Gastroesophageal sphincter (tissue), 4 donors: ENCODE data around the gene RAMP1. TPM values are rescaled to one million over a fixed set of nuclear protein-coding genes. Genes with fewer than 3 reads are reported as not detected.

Experiments used
- ATAC-seq: fragments of 150-250 bp; one replicate; pipeline ENCODE4 v1.9.1; 2016; ENCODE audit warnings: mild to moderate bottlenecking, moderate library complexity
- H3K27ac ChIP-seq, 4 donors: fragments of 200-600 bp; sonication (generic) in 3 of 4; 1 replicate in 3 of 4; 2 replicates in 1 of 4; pipeline ENCODE4 v1.5.1; 2016 to 2019
- H3K27me3 ChIP-seq: fragments of 200-600 bp; sonication (generic); one replicate; pipeline ENCODE4 v1.5.1; 2019
- H3K36me3 ChIP-seq, 2 donors: fragments of 200-600 bp; sonication (generic); one replicate each; pipeline ENCODE4 v1.5.1; 2019; ENCODE audit warnings: control low read depth in 1 of 2
- H3K4me1 ChIP-seq, 3 donors: fragments of 200-600 bp; sonication (generic); 1 replicate in 2 of 3; 2 replicates in 1 of 3; pipeline ENCODE4 v1.5.1; 2016 to 2019; ENCODE audit warnings: control low read depth in 2 of 3
- H3K4me3 ChIP-seq, 2 donors: fragments of 200-600 bp; sonication (generic); one replicate each; pipeline ENCODE4 v1.5.1; 2019; ENCODE audit warnings: mild to moderate bottlenecking in 1 of 2, moderate library complexity in 1 of 2
- H3K9me3 ChIP-seq, 3 donors: fragments of 200-600 bp; sonication (generic); one replicate each; pipeline ENCODE4 v1.5.1; 2017 to 2019; ENCODE audit warnings: control low read depth in 2 of 3
- EP300 ChIP-seq: sonication (generic); formaldehyde crosslinking; IDR thresholded peaks from one replicate; pipeline ENCODE4 v1.6.1; 2017; ENCODE audit warnings: antibody characterized with exemption, mild to moderate bottlenecking
- POLR2A ChIP-seq, 2 donors: fragments of 450-650 bp; IDR thresholded peaks; one replicate each; pipeline ENCODE4 v1.6.1; 2017; ENCODE audit warnings: antibody characterized with exemption in 2 of 2, mild to moderate bottlenecking in 2 of 2, moderate library complexity in 1 of 2
- POLR2AphosphoS5 ChIP-seq: sonication (generic); formaldehyde crosslinking; IDR thresholded peaks from one replicate; pipeline ENCODE4 v1.6.1; 2017; ENCODE audit warnings: antibody characterized with exemption
- WGBS, 2 donors: methylation state at CpG; one replicate each; pipeline ENCODE4 v1.1.5; 2018; ENCODE audit warnings: low coverage in 1 of 2; 5-methylcytosine and 5-hydroxymethylcytosine counted together
- total RNA-seq, 4 donors: library from RNA; depleted of rRNA; stranded (reverse); fragments of >200 nt; gene quantifications; one replicate each; pipeline ENCODE4 v1.1.0, GENCODE V29; 2016
- TF ChIP-seq, protein P1 (sequence below), 4 experiments: fragments of 200-600 bp in 2 of 4; fragments of 450-650 bp in 2 of 4; sonication (generic) in 1 of 4; IDR thresholded peaks; one replicate each; pipeline ENCODE4 v1.5.1; 2017 to 2019; ENCODE audit warnings: antibody characterized with exemption in 4 of 4, mild to moderate bottlenecking in 2 of 4, moderate library complexity in 2 of 4

RAMP1 gene
- total RNA-seq, 4 donors from 2014 or later = 213 to 355 (median 286) TPM

DNA sequence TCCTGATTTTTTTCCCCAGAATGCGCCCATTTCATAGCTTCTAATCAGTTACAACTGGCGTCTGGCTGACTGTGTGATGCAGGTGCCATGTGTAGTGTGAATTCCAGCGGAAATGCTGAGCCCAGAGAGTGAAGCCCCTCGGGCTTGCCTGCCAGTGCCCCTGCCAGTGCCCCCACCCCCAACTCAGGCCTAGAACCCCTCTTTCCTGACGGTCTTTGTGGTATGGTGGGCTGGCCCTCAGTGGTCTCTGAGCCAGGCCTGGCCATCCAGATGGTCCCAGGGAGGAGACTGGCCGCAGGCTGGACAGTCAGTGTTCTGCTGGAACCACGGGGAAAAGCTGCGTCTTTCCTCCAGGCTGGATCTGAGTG lies 3.1 kb downstream of the RAMP1 start:
- Histone ChIP-seq H3K9me3 (no peaks in the 10 kb centered on the region), H3K4me1 (peaks cover 10 to 95% (median 40%) of the 10 kb centered on the region in 3 donors), H3K4me3 (no peak overlapping the region), H3K27me3 (peaks cover 12% of the 10 kb centered on the region), H3K36me3 (no peaks in the 10 kb centered on the region), H3K27ac (peak overlapping the region; percentile 90 to 97 (median 96))
- TF ChIP-seq POLR2A (IDR thresholded peaks at IDR 0.05) = no peak
- TF ChIP-seq EP300 = no peak
- no peak for TF ChIP-seq POLR2AphosphoS5
- TF ChIP-seq, protein P1, sequence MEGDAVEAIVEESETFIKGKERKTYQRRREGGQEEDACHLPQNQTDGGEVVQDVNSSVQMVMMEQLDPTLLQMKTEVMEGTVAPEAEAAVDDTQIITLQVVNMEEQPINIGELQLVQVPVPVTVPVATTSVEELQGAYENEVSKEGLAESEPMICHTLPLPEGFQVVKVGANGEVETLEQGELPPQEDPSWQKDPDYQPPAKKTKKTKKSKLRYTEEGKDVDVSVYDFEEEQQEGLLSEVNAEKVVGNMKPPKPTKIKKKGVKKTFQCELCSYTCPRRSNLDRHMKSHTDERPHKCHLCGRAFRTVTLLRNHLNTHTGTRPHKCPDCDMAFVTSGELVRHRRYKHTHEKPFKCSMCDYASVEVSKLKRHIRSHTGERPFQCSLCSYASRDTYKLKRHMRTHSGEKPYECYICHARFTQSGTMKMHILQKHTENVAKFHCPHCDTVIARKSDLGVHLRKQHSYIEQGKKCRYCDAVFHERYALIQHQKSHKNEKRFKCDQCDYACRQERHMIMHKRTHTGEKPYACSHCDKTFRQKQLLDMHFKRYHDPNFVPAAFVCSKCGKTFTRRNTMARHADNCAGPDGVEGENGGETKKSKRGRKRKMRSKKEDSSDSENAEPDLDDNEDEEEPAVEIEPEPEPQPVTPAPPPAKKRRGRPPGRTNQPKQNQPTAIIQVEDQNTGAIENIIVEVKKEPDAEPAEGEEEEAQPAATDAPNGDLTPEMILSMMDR (IDR thresholded peaks at IDR 0.05) = no peak
- no peak for ATAC-seq
- WGBS, 2 donors = 69% methylated on average over 2 of the region's 8 CpGs; no CpG with 5 or more reads in 1 of the 2 donors

DNA sequence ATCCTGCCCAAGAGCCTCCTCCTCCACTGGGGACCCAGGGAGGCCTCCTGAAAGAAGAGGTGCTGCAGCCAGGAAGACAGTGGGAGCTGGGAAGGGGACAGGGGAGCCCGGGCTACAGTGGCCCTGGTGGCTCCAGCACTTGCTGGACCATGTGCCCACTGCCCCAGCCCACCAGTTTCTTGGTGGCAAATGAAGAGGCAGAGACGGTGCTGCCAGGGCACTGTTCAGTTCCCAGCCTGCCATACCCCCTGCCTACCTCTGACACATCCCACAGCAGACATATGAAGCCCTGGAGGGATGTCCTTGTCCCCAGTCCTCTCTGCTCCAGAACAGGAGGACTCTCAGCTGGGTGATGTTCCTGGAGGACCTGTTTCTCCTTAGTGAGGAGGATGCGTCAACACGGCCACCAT lies 3.7 kb downstream of the RAMP1 start:
- no peak for ATAC-seq
- peaks cover 12% of the 10 kb centered on the region for H3K27me3 ChIP-seq
- H3K4me3 ChIP-seq = peak overlapping the region in 1 of 2 donors; percentile 0
- TF ChIP-seq POLR2A (IDR thresholded peaks at IDR 0.05) (no peak), EP300 (no peak), POLR2AphosphoS5 (no peak)
- TF ChIP-seq, protein P1 (IDR thresholded peaks at IDR 0.05) = no peak
- no peaks in the 10 kb centered on the region for H3K9me3 ChIP-seq
- peak overlapping the region; percentile 90 to 97 (median 96) for H3K27ac ChIP-seq
- peaks cover 10 to 99% (median 40%) of the 10 kb centered on the region in 3 donors for H3K4me1 ChIP-seq
- no peaks in the 10 kb centered on the region for H3K36me3 ChIP-seq
- WGBS, 2 donors = 50% methylated on average over 3 of the region's 4 CpGs; no CpG with 5 or more reads in 1 of the 2 donors

- no peak for ATAC-seq
- no peaks in the 10 kb centered on the region for H3K36me3 ChIP-seq
- peak overlapping the region in 1 of 2 donors; percentile 0 for H3K4me3 ChIP-seq
- peaks cover 9 to 99% (median 36%) of the 10 kb centered on the region in 3 donors for H3K4me1 ChIP-seq
- H3K27me3 ChIP-seq = peaks cover 12% of the 10 kb centered on the region
- H3K27ac ChIP-seq = peak overlapping the region; percentile 90 to 97 (median 96)
- no peaks in the 10 kb centered on the region for H3K9me3 ChIP-seq
- TF ChIP-seq EP300 (no peak), POLR2AphosphoS5 (peak; percentile 75)
- 63% methylated on average over 8 of the region's 22 CpGs; no CpG with 5 or more reads in 1 of the 2 donors for WGBS, 2 donors
Observed at GRCh38 chr2:237863689-237864443, 4.4 kb downstream of the RAMP1 start.

- H3K27ac ChIP-seq = peak overlapping the region; percentile 90 to 97 (median 96)
- TF ChIP-seq EP300 = no peak
- no peak for TF ChIP-seq POLR2A (IDR thresholded peaks at IDR 0.05)
- no peak for TF ChIP-seq POLR2AphosphoS5
- TF ChIP-seq, protein P1 (IDR thresholded peaks at IDR 0.05) = no peak
- peaks cover 6% of the 10 kb centered on the region for H3K27me3 ChIP-seq
- ATAC-seq = peak; percentile 0
- peak overlapping the region in 1 of 2 donors; percentile 0 for H3K4me3 ChIP-seq
- peaks cover 8 to 99% (median 34%) of the 10 kb centered on the region in 3 donors for H3K4me1 ChIP-seq
- H3K36me3 ChIP-seq = no peaks in the 10 kb centered on the region
- H3K9me3 ChIP-seq = no peaks in the 10 kb centered on the region
- WGBS, 2 donors = 33 to 38% methylated on average over 3 of the region's 10 CpGs
Observed at GRCh38 chr2:237864444-237864931, 5.1 kb downstream of the RAMP1 start.

DNA sequence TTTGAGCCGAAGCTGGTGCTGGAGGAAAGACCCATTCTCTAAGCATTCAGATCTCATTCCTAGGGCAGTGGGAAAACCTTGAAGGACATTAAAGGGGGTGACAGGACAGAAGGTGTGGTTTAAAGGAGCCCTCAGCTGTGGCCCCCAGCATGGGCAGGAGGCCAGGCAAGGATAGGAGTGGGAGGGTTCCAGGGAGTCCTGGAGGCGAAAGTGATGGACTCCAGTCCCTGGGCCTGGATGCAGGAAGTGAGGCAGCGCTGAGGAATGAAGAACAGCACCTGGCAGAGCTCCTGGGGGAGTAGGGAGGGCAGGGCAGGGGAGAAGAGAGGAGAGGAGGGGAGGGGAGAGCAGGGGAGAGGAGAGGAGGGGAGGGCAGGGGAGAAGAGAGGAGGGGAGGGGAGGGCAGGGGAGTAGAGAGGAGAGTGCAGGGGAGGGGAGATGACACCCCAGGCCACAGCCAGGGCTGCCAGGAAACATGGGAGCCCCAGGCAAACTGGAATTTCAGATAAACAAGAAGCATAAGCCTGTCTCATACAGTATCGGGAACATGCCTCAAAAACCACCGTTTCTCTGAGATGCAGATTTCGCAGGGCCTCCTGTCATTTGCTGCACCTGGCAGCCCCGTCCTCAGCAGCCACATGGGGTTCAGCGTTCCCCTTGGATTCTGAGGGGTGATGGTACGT lies 5.7 kb downstream of the RAMP1 start:
- H3K27ac ChIP-seq = peak overlapping the region; percentile 90 to 97 (median 96)
- peak; percentile 75 for ATAC-seq
- no peaks in the 10 kb centered on the region for H3K27me3 ChIP-seq
- TF ChIP-seq, protein P1 (IDR thresholded peaks at IDR 0.05) = peak in 1 of 4 experiments; percentile 13
- no peak for TF ChIP-seq POLR2A (IDR thresholded peaks at IDR 0.05)
- peak; percentile 90 for TF ChIP-seq POLR2AphosphoS5
- no peaks in the 10 kb centered on the region for H3K9me3 ChIP-seq
- H3K4me3 ChIP-seq = peak overlapping the region in 1 of 2 donors; percentile 3
- WGBS, 2 donors = 53 to 59% methylated on average over 5 to 9 of the region's 9 CpGs
- H3K36me3 ChIP-seq = no peaks in the 10 kb centered on the region
- H3K4me1 ChIP-seq = peaks cover 8 to 99% (median 34%) of the 10 kb centered on the region in 3 donors
